Coronary artery (tissue), 2 donors: ENCODE data around the gene CCDC78.

Source experiments
- DNase-seq: peaks from one replicate; pipeline ENCODE4 v3.0.0-alpha.2; 2017; ENCODE audit warnings: low spot score
- H3K27ac ChIP-seq, 2 donors: fragments of 200-600 bp; sonication (generic); one replicate each; pipeline ENCODE4 v1.5.1; 2016 to 2019
- H3K4me3 ChIP-seq: fragments of 200-600 bp; sonication (generic); 2 replicates; pipeline ENCODE4 v1.5.1; 2016; ENCODE audit warnings: mild to moderate bottlenecking, moderate library complexity
- TF ChIP-seq, protein P1 (sequence below): fragments of 200-600 bp; sonication (generic); IDR thresholded peaks from one replicate; pipeline ENCODE4 v1.5.1; 2019; ENCODE audit warnings: antibody characterized with exemption

Gene CCDC78

DNA sequence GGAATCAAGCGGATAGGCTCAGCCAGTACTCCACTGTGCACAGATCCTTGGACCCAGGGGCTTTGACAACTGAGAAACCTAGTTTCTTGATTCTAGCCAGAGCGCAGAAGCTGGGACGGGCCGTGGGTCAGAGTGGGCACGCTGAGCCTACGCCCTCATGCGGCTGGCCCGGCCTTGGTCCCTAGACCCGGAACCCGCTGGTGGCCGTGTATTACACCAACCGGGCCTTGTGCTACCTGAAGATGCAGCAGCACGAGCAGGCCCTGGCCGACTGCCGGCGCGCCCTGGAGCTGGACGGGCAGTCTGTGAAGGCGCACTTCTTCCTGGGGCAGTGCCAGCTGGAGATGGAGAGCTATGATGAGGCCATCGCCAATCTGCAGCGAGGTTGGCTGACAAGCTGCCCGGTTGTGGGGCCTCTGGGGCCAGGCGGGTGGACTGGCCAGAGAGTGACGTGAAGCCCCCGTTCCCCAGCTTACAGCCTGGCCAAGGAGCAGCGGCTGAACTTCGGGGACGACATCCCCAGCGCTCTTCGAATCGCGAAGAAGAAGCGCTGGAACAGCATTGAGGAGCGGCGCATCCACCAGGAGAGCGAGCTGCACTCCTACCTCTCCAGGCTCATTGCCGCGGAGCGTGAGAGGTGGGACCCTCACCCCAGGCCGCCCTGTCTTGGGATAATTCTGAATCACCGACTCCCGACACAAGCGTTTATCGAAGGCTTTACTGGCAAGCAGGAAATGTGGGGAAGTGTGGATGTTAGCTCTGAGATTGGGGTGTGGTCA lies 45.1 kb downstream of the CCDC78 start:
- H3K4me3 ChIP-seq, result peak overlapping the region; percentile 97
- H3K27ac ChIP-seq, result peak overlapping the region; percentile 73 to 98
- no peak for DNase-seq
- TF ChIP-seq, protein P1, sequence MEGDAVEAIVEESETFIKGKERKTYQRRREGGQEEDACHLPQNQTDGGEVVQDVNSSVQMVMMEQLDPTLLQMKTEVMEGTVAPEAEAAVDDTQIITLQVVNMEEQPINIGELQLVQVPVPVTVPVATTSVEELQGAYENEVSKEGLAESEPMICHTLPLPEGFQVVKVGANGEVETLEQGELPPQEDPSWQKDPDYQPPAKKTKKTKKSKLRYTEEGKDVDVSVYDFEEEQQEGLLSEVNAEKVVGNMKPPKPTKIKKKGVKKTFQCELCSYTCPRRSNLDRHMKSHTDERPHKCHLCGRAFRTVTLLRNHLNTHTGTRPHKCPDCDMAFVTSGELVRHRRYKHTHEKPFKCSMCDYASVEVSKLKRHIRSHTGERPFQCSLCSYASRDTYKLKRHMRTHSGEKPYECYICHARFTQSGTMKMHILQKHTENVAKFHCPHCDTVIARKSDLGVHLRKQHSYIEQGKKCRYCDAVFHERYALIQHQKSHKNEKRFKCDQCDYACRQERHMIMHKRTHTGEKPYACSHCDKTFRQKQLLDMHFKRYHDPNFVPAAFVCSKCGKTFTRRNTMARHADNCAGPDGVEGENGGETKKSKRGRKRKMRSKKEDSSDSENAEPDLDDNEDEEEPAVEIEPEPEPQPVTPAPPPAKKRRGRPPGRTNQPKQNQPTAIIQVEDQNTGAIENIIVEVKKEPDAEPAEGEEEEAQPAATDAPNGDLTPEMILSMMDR, result no peak

DNA sequence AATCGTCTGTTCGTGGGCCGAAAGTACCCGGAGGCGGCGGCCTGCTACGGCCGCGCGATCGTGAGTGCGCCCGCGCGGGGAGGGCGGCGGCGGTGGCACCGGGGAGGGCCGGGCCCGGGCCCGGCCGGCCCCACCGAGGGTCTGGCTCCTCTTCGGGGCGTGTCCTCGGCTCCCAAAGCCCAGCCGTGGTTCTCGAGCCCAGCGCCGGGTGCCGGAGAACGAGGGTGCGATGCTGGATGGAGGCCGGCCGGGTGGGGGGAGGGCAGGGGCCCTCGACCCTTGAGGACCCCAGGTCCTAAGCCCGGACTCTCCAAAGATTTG lies 45.7 kb downstream of the CCDC78 start:
- DNase-seq, result no peak
- H3K4me3 ChIP-seq, result peak overlapping the region; percentile 97
- TF ChIP-seq, protein P1, result no peak
- peak overlapping the region; percentile 73 to 98 for H3K27ac ChIP-seq

DNA sequence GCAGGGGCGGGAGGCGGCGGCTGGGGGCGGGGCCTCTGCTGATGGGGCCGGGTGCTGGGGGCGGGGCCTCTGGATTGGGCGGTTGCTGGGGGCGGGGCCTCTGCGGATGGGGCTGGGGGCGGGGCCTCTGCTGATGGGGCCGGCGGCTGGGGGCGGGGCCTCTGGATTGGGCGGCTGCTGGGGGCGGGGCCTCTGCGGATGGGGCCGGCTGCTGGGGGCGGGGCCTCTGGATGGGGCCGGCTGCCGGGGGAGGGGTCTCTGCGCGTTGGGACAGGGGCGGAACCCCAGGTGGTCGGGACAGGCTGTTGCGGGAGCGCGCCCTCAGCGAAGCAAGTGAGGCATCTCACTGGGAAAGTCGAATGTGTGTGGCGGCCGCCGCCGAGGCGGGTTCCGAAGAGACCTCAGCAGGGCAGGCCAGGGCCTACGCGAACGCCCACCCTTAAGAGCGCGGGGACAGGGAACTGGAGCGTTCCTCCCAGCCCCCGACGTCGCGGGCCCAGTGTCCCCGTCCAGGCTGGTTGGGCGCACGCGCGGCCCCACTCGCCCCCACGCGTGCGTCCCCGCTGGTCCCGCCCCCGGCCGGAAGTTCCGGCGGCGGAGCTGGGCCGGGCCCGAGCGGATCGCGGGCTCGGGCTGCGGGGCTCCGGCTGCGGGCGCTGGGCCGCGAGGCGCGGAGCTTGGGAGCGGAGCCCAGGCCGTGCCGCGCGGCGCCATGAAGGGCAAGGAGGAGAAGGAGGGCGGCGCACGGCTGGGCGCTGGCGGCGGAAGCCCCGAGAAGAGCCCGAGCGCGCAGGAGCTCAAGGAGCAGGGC lies 46.2 kb downstream of the CCDC78 start, which contains the start of gene STUB1:
TSS of gene STUB1 (plus strand) at position 597 of the 811 bp plus-strand sequence. CDS start at position 713, 116 bp downstream.
- TF ChIP-seq, protein P1, result no peak
- DNase-seq, result peak; percentile 91
- H3K27ac ChIP-seq, result peak within 1 kb of the TSS; percentile 73 to 98
- peak within 1 kb of the TSS; percentile 97 for H3K4me3 ChIP-seq

DNA sequence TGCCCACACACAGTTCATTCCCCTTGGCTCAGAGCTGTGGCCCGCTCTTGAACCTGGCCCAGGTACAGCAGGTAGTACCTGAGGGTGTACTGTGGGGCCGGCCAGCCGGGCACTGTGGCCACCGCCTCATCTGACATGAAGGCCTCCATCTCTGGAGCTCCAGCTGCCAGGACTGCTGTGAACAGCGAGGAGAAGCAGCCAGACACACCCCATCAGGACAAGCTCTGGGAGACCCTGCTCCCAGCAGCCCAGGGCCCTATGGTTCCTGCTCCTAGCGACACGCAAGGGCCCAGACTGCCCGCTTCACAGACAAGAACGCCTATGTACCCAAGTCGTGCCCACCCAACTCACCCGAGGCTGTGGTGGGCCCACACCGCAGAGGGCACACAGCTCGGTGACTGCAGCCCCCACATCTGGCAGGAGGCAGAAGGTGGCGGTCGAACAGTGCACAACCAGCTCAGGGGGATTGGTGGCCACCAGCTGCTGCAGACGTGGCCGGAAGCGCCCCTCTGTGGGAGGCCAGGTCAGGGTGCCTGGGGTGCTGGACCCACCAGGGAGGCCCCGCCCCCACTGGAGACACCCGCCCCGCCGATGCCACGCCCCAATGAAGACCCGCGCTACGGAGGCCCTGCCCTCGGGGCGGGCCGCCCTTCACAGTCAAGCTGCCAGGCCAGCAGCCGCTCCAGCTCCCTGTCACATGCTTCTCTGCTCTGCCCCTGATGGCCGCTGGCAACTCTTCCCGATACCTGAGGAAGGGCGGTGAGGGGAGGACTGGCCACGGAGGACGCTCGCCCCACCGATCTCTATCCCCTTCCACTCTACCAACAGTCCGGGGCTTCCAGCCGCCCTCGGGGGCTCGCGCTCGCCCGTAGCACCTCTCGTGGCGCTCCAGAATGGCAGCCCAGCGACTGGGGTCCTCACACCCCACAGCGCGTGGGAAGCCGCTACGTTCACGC lies 47.1 kb downstream of the CCDC78 start:
- Histone ChIP-seq H3K27ac (peak overlapping the region; percentile 49 to 98), H3K4me3 (peak overlapping the region; percentile 97)
- DNase-seq, result no peak
- TF ChIP-seq, protein P1, result no peak

DNA sequence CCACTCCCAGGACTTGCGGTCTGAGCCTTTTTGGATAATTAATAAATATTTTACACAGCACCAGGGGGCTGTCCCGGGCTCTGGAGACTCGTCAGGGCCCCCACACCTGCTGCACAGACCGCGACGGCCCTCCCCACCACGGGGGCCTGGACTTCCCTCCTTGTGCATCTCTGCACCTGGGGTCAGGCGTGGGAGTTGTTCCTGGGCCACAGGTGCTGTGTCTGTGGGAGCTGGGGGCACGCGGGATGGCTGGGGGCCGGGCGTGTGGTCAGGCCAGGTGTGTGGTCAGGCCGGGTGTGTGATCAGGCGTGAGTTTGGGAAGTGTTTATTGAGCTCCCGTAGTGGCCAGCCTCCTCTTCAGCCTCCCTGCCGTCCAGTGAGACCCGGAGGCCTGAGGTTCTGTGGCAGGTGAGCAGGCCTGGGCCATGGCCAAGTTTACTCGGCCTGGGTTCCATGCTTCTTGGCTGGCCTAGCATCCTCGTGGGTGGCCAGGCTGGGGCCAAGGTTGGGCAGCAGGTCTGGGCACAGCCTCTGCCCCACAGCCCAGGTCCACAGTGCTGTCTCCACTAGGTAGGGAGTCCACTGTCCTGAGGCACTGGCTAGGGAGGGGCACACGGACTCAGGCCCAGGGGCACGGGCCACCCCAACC lies 47.9 kb downstream of the CCDC78 start:
- TF ChIP-seq, protein P1, result no peak
- no peak for DNase-seq
- no peak overlapping the region for H3K4me3 ChIP-seq
- H3K27ac ChIP-seq, result no peak overlapping the region
